ENCODE results near the gene ASIC2.
"Not testable (repeated sequence)": the region's sequence is repeated elsewhere in the genome, so short reads cannot be mapped to it uniquely, and the experiment has no call there.

The ASIC2 gene

DNA sequence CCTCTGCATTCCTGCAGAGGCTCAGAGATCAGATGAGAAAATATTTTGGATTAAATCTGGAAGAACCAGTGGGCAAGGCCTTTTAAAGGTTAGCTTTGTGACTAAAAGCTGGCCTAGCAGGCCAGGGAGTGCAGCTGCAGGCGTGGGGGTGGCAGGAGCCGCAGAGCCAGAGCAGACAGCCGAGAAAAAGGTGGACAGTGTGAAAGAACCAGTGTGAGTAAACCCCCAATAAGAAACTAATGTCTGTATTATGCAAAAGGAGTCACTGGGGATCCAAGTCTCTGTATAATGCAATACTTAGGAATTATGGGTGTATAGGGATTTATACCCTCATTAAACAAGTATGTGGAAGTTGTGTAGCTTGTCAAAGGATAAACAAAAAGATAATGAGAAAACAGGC lies 322.8 kb downstream of the ASIC2 start:
- no peak for DNase-seq

DNA sequence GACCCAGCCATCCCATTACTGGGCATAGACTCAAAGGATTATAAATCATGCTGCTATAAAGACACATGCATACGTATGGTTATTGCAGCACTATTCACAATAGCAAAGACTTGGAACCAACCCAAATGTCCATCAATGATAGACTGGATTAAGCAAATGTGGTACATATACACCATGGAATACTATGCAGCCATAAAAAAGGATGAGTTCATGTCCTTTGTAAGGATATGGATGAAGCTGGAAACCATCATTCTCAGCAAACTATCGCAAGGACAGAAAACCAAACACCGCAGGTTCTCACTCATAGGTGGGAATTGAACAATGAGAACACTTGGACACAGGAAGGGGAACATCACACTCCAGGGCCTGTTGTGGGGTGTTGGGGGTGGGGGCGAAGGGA lies 323.9 kb downstream of the ASIC2 start:
- not testable (repeated sequence) for DNase-seq

- DNase-seq: no peak
Measured at GRCh38 chr17:32964541-32964940, 328.6 kb downstream of the ASIC2 start.

Measured in amniotic stem cell (primary cell).